Measurements from ENCODE around the gene KLHL8.
"Not testable (repeated sequence)": the region's sequence is repeated elsewhere in the genome, so short reads cannot be mapped to it uniquely, and the experiment has no call there.

The KLHL8 gene

DNA sequence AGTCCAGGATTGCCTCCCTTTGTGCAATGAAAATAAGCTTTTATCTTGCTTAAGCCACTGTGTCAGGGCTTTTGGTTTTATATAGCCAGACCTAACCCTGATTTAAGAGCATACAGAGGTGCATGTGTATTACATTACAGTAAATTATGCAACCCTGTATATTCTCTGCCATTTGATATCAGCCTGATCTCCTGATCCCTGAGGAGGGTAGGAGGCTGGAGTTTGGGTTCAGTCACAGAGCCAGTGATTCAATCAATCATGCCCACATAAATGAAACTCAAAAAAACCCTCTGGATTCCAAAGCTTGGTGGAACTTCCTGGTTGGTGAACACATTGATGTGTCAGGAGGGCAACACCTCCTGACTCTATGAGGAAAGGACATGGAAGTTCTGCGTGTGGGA is 7.3 kb upstream of the KLHL8 start:
- DNase-seq: no peak

DNA sequence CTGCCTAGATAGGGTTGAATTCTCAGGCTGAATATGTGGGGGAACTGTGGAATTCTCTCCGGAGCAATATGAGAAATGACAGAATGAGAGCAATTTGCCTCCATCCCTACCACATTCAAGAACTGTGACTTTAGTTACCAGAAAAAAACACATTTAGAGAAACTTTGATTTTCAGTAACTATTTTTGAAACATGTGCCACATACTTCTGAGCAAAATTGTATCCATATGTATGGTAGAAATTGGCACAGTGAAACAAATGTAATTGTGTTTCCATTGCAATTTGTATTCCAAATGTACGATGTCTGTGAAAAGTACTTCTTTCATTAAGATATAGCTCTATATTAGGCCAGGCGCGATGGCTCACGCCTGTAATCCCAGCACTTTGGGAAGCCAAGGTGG is 5.5 kb upstream of the KLHL8 start:
- no peak for DNase-seq

DNA sequence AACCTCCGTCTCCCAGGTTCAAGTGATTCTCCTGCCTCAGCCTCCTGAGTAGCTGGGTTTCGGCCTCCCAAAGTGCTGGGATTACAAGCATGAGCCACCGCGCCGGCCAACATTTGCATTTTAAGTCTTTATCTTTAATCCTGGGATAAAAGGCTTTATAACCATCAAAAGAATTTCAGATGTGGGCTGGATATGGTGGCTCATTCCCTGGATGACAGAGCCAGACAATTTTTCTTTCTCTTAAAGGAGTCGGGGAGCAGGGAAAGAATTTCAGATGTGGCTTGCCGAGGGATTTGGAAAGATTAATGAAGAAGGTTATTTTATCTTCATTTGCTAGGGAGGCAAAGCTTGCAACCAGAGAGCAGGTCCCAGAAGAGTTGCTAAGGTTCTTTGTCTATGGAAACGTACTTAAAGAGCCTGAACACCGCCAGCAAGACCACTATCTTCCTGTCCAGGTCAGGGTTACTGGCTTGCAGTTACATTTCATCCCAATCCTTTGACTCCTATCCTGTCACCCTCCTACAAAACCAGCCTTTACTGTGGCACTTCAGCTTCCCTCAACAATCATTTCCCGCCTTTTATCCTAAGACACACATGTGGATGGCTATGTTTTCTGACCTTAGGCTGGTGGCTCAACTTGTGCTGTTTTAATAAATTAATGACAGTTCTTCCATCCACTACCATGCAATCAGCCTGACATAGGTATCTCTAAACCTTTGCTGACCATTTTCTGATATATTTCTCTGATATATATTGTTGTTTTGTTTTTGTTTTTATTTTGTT is 3.9 kb upstream of the KLHL8 start:
- DNase-seq: no peak

DNA sequence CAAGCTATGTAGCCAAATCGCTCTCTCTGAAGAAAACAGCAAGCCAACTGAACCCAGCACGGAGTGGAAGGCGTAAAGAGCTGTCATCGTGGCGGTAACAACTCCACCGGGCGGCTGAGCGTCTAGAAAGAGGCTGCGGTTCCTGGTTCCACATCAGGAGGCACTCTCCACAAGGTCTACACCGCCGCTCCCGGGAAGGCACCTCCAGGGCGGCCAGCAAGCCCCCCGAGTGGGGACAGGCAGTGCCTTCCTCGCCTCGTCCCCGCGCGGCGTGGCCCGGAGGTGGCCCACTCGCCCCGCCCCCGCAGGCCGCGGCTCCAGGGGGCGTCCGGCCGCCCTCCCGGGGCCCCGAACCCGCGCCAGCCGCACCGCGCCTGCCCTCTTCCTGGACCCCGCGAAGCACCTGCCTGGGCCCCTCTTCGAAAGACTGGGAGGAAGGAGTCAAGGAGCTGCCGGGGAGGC is 755 bp downstream of the KLHL8 start:
- peak; percentile 37 for DNase-seq

DNA sequence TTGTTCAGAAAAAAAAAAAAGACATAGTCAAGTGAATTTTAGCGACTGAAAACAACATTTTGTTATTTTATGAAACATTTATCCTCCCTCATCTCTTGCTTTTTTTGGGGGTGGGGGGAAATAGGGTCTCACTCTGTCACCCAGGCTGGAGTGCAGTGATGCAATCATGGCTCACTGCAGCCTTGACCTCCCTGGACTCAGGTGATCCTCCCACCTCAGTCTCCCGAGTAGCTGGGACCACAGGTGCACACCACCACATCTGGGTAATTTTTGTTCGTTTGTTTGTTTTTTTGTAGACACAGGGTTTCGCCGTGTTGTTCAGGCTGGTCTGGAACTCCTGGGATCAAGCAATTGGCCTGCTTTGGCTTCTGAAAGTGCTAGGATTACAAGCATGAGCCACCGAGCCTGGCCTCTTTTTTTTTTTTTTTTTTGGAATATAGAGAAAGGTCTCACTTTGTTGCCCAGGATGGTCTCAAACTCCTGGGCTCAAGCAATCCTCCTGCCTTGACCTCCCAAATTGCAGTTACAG is 3.1 kb downstream of the KLHL8 start:
- DNase-seq: not testable (repeated sequence)

DNA sequence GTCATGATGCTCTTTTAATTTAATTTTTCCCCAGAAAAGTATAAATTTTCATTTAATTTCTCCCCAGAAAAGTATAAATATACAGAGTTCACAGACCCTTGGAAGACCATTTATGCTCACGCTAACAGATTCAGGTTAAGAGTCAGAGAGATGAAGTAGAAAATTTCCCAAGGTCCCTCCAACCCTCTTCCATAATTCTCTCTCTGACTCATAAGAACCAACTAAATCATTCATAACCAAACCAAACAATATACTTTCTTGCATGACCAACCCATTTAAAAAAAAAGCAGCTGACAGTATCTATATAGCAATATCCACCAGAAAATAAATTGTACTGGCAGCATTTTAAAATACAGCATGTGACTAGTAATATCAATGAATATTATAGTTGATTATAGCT is 3.9 kb downstream of the KLHL8 start:
- DNase-seq: no peak

DNA sequence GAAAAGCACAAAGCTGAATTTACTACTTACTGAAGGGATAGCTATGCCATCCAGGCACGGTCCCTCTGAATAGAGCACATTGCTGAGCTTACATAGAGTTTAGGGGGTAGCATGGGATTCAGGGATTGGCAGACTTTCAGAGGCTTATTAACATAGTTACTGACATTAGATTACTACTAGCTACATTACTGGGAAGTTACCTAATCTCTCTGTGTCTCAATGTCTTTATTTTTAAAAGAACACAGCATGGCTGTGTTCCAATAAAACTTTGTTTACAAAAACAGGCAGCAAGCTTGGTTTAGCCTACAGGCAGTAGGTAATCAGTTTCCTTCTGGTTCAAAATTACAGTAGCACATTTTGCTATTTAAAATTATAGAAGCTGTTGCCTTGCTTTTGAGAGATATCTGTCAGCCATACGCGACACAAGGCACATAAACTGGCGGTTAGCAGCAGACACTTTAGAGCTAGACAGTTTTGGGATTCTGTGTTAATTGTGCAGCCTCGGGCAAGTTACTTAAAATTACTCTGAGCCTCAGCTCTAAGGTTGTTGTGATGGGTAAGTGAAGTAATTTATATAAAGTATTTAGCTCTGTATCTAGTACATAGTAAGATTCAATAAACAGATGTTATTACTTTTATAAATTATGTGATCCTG is 6.9 kb downstream of the KLHL8 start:
- DNase-seq: no peak

DNA sequence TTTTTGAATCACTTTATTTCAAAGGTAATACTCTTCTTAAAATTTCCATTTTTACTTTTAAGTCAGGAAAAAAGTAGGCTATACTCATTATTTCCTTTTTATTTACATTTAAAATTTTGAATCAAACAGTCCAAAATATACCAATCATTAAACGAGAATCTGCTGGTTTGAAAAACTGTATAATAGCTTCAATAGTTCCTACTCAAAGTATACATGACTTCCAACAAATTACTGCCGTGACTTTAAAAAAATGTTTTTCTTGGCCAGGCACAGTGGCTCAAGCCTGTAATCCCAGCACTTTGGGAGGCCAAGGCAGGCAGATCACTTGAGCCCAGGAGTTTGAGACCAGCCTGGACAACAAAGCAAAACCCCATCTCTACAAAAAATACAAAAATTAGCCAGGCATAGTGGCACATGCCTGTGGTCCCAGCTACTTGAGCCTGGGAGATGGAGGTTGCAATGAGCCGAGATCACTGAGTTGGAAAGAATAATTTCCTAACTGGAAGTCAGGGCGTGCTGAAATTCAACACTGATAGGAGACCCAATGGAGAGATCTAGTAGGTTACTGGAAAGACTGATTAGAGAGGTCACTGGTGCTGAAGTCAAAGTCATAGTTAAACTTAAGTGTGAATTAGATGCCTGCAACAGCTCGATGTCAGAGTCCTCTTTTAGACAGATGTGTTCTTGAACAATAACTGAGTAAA is 9.0 kb downstream of the KLHL8 start:
- no peak for DNase-seq

DNA sequence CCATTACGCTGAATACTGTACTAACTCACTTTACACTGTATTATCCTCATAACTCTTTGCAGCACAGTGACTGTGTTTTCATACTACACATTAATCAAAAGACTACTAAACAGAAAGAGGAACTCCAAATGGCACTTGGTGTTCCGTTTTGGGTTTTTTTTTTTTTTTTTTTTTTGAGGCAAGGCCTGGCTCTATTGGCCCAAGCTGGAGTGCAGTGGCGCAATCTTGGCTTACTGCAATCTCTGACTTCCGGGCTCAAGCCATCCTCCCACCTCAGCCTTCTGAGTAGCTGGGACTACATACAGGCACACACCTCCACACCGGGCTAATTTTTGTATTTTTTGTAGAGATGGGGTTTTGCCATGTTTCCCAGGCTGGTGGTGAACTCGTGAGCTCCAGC is 10.7 kb downstream of the KLHL8 start:
- DNase-seq: no peak

DNA sequence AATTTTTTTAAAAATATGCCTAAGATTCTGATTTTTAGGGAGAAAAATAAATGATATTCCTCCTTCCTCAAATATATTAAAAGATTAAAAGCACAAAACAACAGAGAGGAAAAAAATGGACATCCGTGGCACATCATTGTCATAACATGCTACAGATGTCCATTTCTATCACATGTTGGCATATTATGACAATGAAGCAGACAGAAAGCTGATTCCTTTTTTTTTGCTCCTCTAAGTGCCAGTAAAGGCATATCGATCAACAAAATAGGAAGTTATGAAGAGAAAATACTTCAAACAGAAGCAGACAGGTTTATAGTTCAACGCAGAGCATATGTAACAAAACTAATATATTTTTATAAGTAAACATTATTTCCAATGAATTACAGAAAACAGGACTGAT is 11.2 kb downstream of the KLHL8 start:
- DNase-seq: no peak

DNA sequence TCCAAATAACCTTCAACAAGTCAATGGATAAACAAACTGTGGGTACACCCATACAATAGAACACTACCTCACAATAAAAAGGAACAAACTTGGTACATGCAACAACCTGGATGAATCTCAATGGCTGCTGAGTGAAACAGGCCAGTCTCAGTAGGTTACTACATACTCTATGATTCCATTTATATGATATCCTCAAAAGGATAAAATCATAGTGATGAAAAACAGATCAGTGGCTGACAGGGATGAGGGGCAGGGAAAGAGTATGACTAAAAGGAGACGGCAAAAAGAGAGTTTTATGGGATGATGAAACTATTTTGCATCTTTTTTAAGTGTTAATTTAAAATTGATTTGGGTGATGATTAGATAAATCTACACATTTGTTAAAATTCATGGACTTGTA is 15.9 kb downstream of the KLHL8 start:
- DNase-seq: no peak

DNA sequence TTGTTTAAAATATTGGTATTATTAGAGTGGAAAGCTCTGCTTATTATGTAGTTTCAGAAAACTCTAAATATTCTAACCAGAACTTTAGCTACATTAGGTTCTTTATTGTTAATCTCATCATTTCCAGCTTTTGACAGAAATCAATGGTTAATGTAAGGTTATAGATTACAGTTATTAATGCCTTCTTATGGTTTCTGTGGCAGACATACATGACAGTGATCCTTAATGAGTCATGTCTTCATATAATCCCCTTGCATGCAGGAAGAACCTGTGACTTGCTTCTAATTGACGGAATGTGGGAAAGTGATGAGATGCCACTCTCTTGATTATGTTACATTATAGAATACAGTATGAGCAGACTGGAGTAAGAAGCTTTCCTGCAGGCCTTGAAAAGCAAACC is 23.5 kb downstream of the KLHL8 start:
- no peak for DNase-seq

DNA sequence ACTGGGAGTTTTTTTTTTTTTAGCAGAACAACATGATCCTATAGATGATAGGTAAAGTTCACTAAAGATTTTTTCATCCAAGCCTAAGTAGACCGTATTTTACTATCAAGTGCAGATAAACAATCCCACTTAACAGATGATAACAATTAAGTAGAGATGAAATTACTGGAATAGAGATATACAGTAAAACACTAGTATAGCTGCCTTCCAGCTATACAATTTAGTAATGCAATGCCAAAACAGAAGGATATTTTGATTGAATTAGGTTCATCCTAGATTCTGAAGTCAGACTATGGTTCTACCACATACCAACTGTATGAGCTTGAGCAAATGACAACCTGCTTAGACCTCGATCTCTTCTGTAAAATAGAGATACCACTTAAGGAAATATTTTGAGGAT is 24.3 kb downstream of the KLHL8 start:
- no peak for DNase-seq

DNA sequence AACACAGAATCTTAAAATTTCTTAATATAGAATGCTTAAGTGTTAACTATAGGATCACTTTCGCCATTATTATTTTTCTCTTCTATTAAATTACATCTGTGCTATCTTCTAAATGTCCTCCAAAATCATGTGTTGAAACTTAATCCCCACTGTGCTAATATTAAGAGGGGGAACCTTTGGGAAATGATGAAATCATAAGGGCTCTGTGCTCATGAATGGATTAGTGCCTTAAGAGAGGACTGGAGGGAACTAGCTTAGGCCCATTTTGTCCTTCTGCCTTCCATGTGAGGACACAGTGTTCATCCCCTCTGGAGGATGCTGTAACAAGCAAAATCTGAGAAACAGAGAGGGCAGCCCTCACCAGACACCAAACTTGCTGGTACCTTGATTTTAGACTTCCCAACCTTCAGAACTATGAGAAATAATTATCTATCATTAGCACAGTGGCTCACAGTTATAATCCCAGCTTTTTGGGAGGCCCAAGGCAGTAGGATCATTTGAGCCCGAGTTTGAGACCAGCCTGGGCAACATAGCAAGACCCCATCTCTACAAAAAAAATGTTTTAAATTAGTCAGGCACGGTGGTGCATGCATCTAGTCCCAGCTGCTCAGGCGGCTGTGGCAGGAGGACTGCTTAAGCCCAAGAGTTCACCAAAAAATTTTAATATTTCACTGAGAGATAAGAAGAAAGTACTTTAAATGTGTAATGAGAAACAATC is 26.3 kb downstream of the KLHL8 start:
- no peak for DNase-seq

DNA sequence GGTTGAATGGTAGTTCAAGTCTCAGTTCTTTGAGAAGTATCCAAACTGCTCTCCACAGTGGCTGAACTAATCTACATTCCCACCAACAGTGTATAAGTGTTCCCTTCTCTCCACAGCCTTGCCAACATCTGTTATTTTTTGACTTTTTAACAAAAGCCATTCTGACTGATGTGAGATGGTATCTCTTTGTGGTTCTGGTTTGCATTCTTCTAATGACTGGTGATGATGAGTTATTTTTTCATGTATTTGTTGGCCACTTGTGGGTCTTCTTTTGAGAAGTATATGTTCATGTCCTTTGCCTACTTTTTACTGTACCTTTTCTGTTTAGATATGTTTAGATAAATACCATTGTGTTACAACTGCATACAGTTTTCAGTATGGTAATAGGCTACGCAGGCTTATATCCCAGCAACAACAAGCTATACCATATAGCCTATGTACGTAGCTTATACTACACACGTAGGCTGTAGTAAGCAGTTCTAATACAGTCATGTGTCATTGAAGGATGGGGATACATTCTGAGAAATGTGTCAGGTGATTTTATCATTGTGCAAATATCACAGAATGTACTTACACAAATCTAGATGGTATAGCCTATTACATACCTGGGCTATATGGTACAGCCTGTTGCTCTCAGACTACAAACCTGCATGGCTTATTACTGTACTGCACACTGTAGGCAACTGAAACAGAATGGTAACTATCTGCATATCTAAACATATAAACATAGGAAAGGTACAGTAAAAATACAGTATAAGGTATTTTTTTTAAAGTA is 28.1 kb downstream of the KLHL8 start:
- no peak for DNase-seq

DNA sequence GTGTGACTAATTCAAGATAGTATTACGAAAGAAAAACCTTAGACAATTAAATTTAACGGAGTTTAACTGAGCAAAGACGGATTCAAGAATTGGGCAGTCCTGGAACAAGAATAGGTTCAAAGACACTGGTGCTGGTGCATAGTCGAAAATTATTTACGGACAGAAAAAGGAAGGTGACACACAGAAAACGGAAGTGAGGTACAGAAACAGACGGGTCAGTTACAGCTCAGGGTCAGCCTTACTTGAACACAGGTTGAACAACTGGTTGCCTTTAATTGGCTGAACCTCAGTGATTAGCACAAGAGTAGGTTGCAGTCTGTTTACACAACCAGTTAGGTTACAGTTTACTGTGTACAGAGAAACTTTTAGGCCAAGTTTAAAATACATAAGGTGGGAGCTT is 31.5 kb downstream of the KLHL8 start:
- DNase-seq: no peak

DNA sequence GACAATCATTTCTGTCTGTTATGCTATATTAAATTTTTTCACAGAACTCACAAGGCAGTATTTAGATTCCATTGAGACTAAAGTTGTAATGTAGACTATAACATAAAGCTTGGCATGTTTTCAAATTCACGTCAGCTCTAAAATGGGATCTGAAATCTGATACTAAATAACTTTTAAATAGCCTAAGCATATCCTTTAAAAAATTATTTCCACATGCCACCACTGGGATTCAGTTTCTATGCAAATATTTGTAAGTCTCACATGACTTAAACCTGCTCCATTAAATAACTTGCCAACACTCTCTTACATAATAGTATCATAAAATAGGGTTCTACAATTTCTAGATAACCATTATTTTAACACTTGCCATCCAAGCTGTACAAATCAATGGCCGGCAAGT is 32.4 kb downstream of the KLHL8 start:
- no peak for DNase-seq

DNA sequence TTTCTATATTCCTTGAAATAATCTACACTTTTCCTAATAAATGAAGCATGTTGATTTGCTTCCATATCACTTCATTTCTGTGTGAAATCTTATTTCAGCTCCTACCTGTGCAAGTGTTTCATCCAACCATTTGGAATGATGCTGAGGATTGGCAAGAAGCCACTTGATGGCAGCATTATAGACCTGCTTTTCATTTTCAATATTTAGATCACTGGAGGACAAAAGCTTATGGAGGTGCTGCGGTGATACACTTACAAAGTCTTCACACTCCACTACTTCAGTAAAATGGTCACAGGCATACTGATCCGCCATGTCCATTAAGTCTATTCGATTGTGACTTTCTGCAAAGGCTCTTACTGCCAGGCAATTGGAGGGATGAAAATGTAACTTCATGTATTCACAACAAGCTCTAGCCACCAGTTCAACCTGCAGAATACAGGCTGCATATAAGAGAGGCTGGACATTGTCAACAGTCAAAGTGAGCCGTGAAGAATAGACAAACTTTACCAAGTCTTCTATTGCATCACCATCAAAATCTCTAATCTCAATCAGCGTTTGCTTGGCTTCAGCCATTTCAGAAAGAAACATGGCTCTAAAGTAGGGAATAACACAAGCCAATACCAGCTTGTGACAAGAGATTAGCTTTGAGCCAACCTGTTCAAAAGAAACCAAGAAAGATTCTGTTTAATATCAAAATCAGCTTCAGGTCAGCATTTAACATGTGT is 35.1 kb downstream of the KLHL8 start:
- DNase-seq: no peak

DNA sequence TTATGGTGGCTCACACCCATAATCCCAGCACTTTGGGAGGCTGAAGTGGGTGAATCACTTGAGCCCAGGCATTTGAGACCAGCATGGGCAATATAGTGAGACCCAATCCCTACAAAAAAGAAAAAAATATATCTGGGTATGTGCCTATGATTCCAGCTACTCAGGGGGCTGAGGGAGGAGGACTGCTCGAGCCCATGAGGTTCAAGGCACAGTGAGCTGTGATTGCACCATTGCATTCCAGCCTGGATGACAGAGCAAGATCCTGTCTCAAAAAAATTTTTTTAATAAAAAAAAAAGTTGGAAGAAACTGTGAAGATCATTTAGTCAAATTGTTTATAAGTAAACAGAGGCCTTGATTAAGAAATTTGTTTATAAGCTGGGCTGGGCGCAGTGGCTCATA is 39.7 kb downstream of the KLHL8 start:
- DNase-seq: no peak

DNA sequence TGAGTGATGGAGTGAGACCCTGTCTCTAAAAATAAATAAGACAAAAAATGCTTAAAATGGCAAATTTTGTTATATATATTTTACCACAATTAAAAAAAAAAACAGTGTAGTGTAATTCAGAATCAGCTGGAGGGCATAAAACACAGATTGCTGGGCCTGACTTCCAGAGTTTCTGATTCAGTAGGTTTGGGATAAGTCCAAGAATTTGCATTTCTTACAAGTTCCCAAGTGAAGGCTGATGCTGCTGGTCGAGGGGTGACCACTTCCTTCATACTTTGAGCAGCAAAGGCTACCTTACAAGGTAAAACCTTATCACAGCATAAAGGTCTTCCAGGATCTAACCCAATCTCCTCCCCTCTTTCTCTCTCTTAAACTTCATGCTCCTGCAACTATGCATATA is 40.7 kb downstream of the KLHL8 start:
- DNase-seq: no peak

DNA sequence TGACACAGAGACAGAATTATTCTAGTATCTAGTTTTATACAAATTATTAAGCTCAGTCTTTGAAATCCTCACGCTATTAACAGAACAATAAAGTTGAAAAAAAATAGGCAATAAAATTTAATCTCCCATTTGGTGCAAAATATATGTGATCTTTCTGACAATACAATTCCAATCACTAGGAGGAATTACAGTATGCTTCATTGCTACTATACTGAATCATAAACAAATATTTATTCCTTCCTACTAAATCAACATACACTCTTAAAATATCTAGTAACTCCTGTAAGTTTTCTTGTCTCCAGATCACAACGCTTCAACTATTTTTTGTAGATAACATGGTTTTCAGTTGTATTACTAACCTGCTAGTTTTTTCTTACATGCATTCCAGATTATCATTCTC is 45.7 kb downstream of the KLHL8 start:
- DNase-seq: no peak

DNA sequence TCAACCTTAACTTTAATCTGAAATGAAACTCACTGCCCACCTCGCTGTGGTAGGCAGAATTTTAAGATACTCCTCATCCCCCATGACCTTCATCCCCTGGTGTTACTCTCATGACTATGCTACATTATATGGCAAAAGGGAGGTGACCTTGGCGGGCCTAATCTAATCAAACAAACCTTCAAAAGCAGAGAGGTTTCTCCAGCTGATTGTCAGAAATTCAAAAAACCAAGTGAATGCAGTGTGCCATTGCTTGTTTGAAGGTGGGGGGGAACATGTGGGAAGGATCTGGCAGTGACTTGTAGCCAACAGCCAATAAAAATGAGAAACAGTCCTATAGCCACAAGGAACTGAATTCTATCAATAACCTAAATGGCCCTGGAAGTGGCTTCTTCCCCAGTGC is 48.5 kb downstream of the KLHL8 start:
- DNase-seq: no peak

Data from activated CD4-positive, alpha-beta T cell treated with anti-CD3 and anti-CD28 coated beads for 1 hour (primary cell).